Kidney epithelial cell (primary cell): ENCODE data around the gene TSEN34. TPM values are rescaled to one million over a fixed set of nuclear protein-coding genes. Genes with fewer than 3 reads are reported as not detected.

Experiments
- DNase-seq: peaks from one replicate; pipeline ENCODE4 v3.0.0-alpha.2; 2010; ENCODE audit warnings: low read depth
- H3K27me3 ChIP-seq: 2 replicates; pipeline ENCODE4 v1.6.0; 2011; ENCODE audit warnings: low read length; ENCODE audit not compliant: control insufficient read depth, insufficient read depth
- H3K36me3 ChIP-seq: 2 replicates; pipeline ENCODE4 v1.5.1; 2011; ENCODE audit warnings: low read length; ENCODE audit not compliant: control insufficient read depth, insufficient read depth
- H3K4me3 ChIP-seq: 2 replicates; pipeline ENCODE4 v1.5.1; 2011; ENCODE audit warnings: low read depth, mild to moderate bottlenecking, control low read depth, low read length
- CTCF ChIP-seq: IDR thresholded peaks from 2 replicates; pipeline ENCODE4 v1.5.1; 2011; ENCODE audit warnings: mild to moderate bottlenecking, moderate library complexity, low read length, control low read depth, inconsistent platforms; ENCODE audit not compliant: insufficient read depth, poor library complexity, severe bottlenecking
- total RNA-seq: library from RNA; depleted of rRNA; stranded (reverse); fragments of >200 nt; gene quantifications from 2 replicates; pipeline ENCODE4 v1.2.3, GENCODE V29; 2015

Gene TSEN34
- total RNA-seq, 1 donor from 2014 or later, result 108 TPM

GRCh38 chr19:54158812-54159351 lies 32.2 kb upstream of the TSEN34 start:
- TF ChIP-seq CTCF, result no peak
- peaks cover under 1% of the 10 kb centered on the region for H3K36me3 ChIP-seq
- no peaks in the 10 kb centered on the region for H3K27me3 ChIP-seq
- peak overlapping the region; percentile 90 for H3K4me3 ChIP-seq
- no peak for DNase-seq

- H3K36me3 ChIP-seq, result no peaks in the 10 kb centered on the region
- peaks cover 4% of the 10 kb centered on the region for H3K27me3 ChIP-seq
- peak within 1 kb of the TSS; percentile 90 for H3K4me3 ChIP-seq
- TF ChIP-seq CTCF, result peak; percentile 14
- peak; percentile 100 for DNase-seq
Observed at GRCh38 chr19:54159352-54160181, 31.5 kb upstream of the TSEN34 start, which contains the start of gene LENG1. Gene LENG1, minus strand, starts transcription at chr19:54159721. Its CDS starts 26 bp downstream, at chr19:54159695.

- DNase-seq, result no peak
- no peak for TF ChIP-seq CTCF
- H3K4me3 ChIP-seq, result peak overlapping the region; percentile 61
- H3K27me3 ChIP-seq, result peaks cover 5% of the 10 kb centered on the region
- H3K36me3 ChIP-seq, result no peaks in the 10 kb centered on the region
Observed at GRCh38 chr19:54160182-54160811, 30.8 kb upstream of the TSEN34 start.

- DNase-seq, result no peak
- TF ChIP-seq CTCF, result no peak
- Histone ChIP-seq H3K4me3 (peak overlapping the region; percentile 61), H3K27me3 (peaks cover 5% of the 10 kb centered on the region), H3K36me3 (no peaks in the 10 kb centered on the region)
Observed at GRCh38 chr19:54160854-54161253, 30.3 kb upstream of the TSEN34 start.

GRCh38 chr19:54162241-54162805 lies 28.8 kb upstream of the TSEN34 start:
- peaks cover 5% of the 10 kb centered on the region for H3K27me3 ChIP-seq
- DNase-seq, result no peak
- TF ChIP-seq CTCF, result no peak

More at GRCh38 chr19:54162241-54162805, 28.8 kb upstream of the TSEN34 start:
- H3K36me3 ChIP-seq, result no peaks in the 10 kb centered on the region
- H3K4me3 ChIP-seq, result peak overlapping the region; percentile 39
